H9 (cell line): ENCODE data around the gene R3HDM1. TPM values are rescaled to one million over a fixed set of nuclear protein-coding genes. Genes with fewer than 3 reads are reported as not detected.

ENCODE experiments used
- DNase-seq: peaks from one replicate; pipeline ENCODE4 v3.0.0-alpha.2; 2017
- H2AFZ ChIP-seq: one replicate; pipeline ENCODE4 v1.6.1; 2013; ENCODE audit warnings: mild to moderate bottlenecking, low read length, control low read depth, moderate library complexity
- H2AK5ac ChIP-seq: 2 replicates; pipeline ENCODE4 v1.6.1; 2013; ENCODE audit warnings: low read length, control low read depth, mixed read lengths; ENCODE audit not compliant: insufficient read length
- H2BK120ac ChIP-seq: one replicate; pipeline ENCODE4 v1.6.1; 2013; ENCODE audit warnings: low read depth, mild to moderate bottlenecking, low read length, control low read depth, inconsistent platforms; ENCODE audit not compliant: poor library complexity, severe bottlenecking
- H2BK12ac ChIP-seq: 2 replicates; pipeline ENCODE4 v1.6.1; 2013; ENCODE audit warnings: low read length, control low read depth, mixed read lengths, low read depth; ENCODE audit not compliant: insufficient read length
- H2BK15ac ChIP-seq: 2 replicates; pipeline ENCODE4 v1.6.1; 2013; ENCODE audit warnings: low read depth, low read length, control low read depth
- H2BK20ac ChIP-seq: one replicate; pipeline ENCODE4 v1.6.1; 2013; ENCODE audit warnings: low read depth, mild to moderate bottlenecking, low read length, control low read depth, inconsistent platforms; ENCODE audit not compliant: poor library complexity, severe bottlenecking
- H2BK5ac ChIP-seq: 2 replicates; pipeline ENCODE4 v1.6.1; 2013; ENCODE audit warnings: low read length, control low read depth, mixed read lengths; ENCODE audit not compliant: insufficient read length
- H3K14ac ChIP-seq: 2 replicates; pipeline ENCODE4 v1.6.1; 2013; ENCODE audit warnings: low read length, control low read depth; ENCODE audit not compliant: insufficient read depth
- H3K18ac ChIP-seq: 2 replicates; pipeline ENCODE4 v1.6.1; 2013; ENCODE audit warnings: low read depth, mild to moderate bottlenecking, mixed read lengths, low read length, control low read depth; ENCODE audit not compliant: insufficient read length
- H3K23ac ChIP-seq: 2 replicates; pipeline ENCODE4 v1.6.1; 2013; ENCODE audit warnings: low read length, control low read depth, mixed read lengths, low read depth; ENCODE audit not compliant: insufficient read length
- H3K23me2 ChIP-seq: 2 replicates; pipeline ENCODE4 v1.6.1; 2013; ENCODE audit warnings: low read depth, mild to moderate bottlenecking, mixed read lengths, low read length, control low read depth; ENCODE audit not compliant: insufficient read length, poor library complexity, severe bottlenecking
- H3K27ac ChIP-seq: 2 replicates; pipeline ENCODE4 v1.5.1; 2013; ENCODE audit warnings: low read length, control low read depth, mixed read lengths, low read depth; ENCODE audit not compliant: insufficient read length
- H3K27me3 ChIP-seq: 2 replicates; pipeline ENCODE4 v1.6.1; 2013; ENCODE audit warnings: low read length, control low read depth, inconsistent platforms; ENCODE audit not compliant: insufficient read depth
- H3K4ac ChIP-seq: 2 replicates; pipeline ENCODE4 v1.6.1; 2013; ENCODE audit warnings: low read depth, mild to moderate bottlenecking, control low read depth, inconsistent platforms, low read length, moderate library complexity
- H3K4me1 ChIP-seq: 2 replicates; pipeline ENCODE4 v1.6.1; 2013; ENCODE audit warnings: low read length, control low read depth, inconsistent platforms; ENCODE audit not compliant: insufficient read depth
- H3K4me2 ChIP-seq: 2 replicates; pipeline ENCODE4 v1.6.1; 2013; ENCODE audit warnings: low read length, control low read depth, mixed read lengths; ENCODE audit not compliant: insufficient read length, insufficient read depth
- H3K56ac ChIP-seq: 2 replicates; pipeline ENCODE4 v1.6.1; 2013; ENCODE audit warnings: low read depth, mild to moderate bottlenecking, mixed read lengths, low read length, control low read depth; ENCODE audit not compliant: insufficient read length
- H3K79me1 ChIP-seq: 2 replicates; pipeline ENCODE4 v1.6.1; 2013; ENCODE audit warnings: low read depth, mild to moderate bottlenecking, moderate library complexity, low read length, control low read depth, inconsistent platforms; ENCODE audit not compliant: insufficient read depth, poor library complexity, severe bottlenecking
- H3K79me2 ChIP-seq: 2 replicates; pipeline ENCODE4 v1.6.1; 2013; ENCODE audit warnings: low read length, control low read depth, inconsistent platforms; ENCODE audit not compliant: insufficient read depth
- H3K9ac ChIP-seq: 2 replicates; pipeline ENCODE4 v1.6.1; 2013; ENCODE audit warnings: low read length, control low read depth, mixed read lengths; ENCODE audit not compliant: insufficient read length; ENCODE audit errors: extremely low read depth
- H3K9me3 ChIP-seq: one replicate; pipeline ENCODE4 v1.6.1; 2013; ENCODE audit warnings: low read depth, low read length, inconsistent platforms; ENCODE audit not compliant: control insufficient read depth
- H3T11ph ChIP-seq: one replicate; pipeline ENCODE4 v1.6.1; 2013; ENCODE audit warnings: mild to moderate bottlenecking, low read length, control low read depth, inconsistent platforms
- H4K20me1 ChIP-seq: one replicate; pipeline ENCODE4 v1.6.1; 2013; ENCODE audit not compliant: control insufficient read depth, insufficient read length, insufficient read depth
- H4K5ac ChIP-seq: 2 replicates; pipeline ENCODE4 v1.6.1; 2013; ENCODE audit warnings: low read depth, mild to moderate bottlenecking, mixed read lengths, low read length, control low read depth; ENCODE audit not compliant: insufficient read length
- H4K8ac ChIP-seq: replicated peaks from 2 replicates; pipeline ENCODE4 v1.6.1; 2013; ENCODE audit warnings: low read length, control low read depth, mixed read lengths, low read depth; ENCODE audit not compliant: insufficient read length
- H4K91ac ChIP-seq: 2 replicates; pipeline ENCODE4 v1.6.1; 2013; ENCODE audit warnings: low read depth, mild to moderate bottlenecking, moderate library complexity, mixed read lengths, low read length, control low read depth; ENCODE audit not compliant: insufficient read length
- H3K27ac Mint-ChIP-seq, 3 experiments: 2 replicates in 2 of 3; 3 replicates in 1 of 3; pipeline ENCODE4 v1.8.0; 2020 to 2021; ENCODE audit warnings: mixed read lengths in 3 of 3, mild to moderate bottlenecking in 1 of 3, moderate library complexity in 1 of 3
- H3K27me3 Mint-ChIP-seq: 2 replicates; pipeline ENCODE4 v1.8.0; 2021; ENCODE audit warnings: low read depth, mild to moderate bottlenecking, moderate library complexity, mixed read lengths
- H3K36me3 Mint-ChIP-seq, 3 experiments: 2 replicates in 2 of 3; 3 replicates in 1 of 3; pipeline ENCODE4 v1.8.0; 2020 to 2021; ENCODE audit warnings: low read depth in 3 of 3, mixed read lengths in 3 of 3; ENCODE audit not compliant: insufficient read depth in 1 of 3
- H3K4me1 Mint-ChIP-seq, 2 experiments: 2 replicates each; pipeline ENCODE4 v1.8.0; 2020; ENCODE audit warnings: mixed read lengths in 2 of 2
- H3K4me3 Mint-ChIP-seq, 2 experiments: 2 replicates in 1 of 2; 3 replicates in 1 of 2; pipeline ENCODE4 v1.8.0; 2020 to 2021; ENCODE audit warnings: mild to moderate bottlenecking in 2 of 2, mixed read lengths in 2 of 2, moderate library complexity in 1 of 2
- H3K9me3 Mint-ChIP-seq, 2 experiments: 2 replicates in 1 of 2; 3 replicates in 1 of 2; pipeline ENCODE4 v1.8.0; 2020; ENCODE audit warnings: mild to moderate bottlenecking in 2 of 2, mixed read lengths in 2 of 2, moderate library complexity in 1 of 2
- CTCF ChIP-seq: fragments of 200-600 bp; sonication (generic); conservative IDR thresholded peaks from 3 replicates; pipeline ENCODE4 v1.8.0; 2021; ENCODE audit warnings: antibody characterized with exemption, mild to moderate bottlenecking
- WGBS: extraction: QIAGEN DNeasy Blood & Tissue Kit; methylation state at CpG from one replicate; pipeline ENCODE4 v1.1.7; 2013; ENCODE audit warnings: missing lambda C conversion rate, low lambda C conversion rate, mixed read lengths; ENCODE audit not compliant: insufficient read length; ENCODE audit errors: extremely low coverage; 5-methylcytosine and 5-hydroxymethylcytosine counted together
- total RNA-seq: library from RNA; stranded (reverse); gene quantifications from 2 replicates; pipeline ENCODE4 v1.2.1, GENCODE V29; 2021

The R3HDM1 gene
- total RNA-seq, 1 experiment from 2014 or later, result 58.8 TPM

- Histone ChIP-seq H2BK20ac (no peak overlapping the region), H2AFZ (no peak overlapping the region), H4K91ac (no peak overlapping the region), H3T11ph (no peak overlapping the region), H2BK5ac (no peak overlapping the region), H3K23ac (no peak overlapping the region), H2BK12ac (no peak overlapping the region), H4K8ac (no peak overlapping the region), H4K20me1 (no peaks in the 10 kb centered on the region), H3K27ac (no peak overlapping the region), H3K23me2 (no peaks in the 10 kb centered on the region), H3K14ac (no peak overlapping the region), H4K5ac (no peak overlapping the region), H3K27me3 (no peaks in the 10 kb centered on the region), H3K56ac (no peak overlapping the region), H3K79me1 (no peaks in the 10 kb centered on the region), H2BK120ac (no peak overlapping the region), H3K4ac (no peak overlapping the region), H3K18ac (no peak overlapping the region), H3K9me3 (no peaks in the 10 kb centered on the region), H3K9ac (no peak overlapping the region), H2AK5ac (no peak overlapping the region), H2BK15ac (no peak overlapping the region), H3K79me2 (no peaks in the 10 kb centered on the region), H3K4me2 (no peak overlapping the region), H3K4me1 (no peaks in the 10 kb centered on the region)
- Mint-ChIP-seq H3K4me1 (no peaks in the 10 kb centered on the region), H3K27ac (no peak overlapping the region), H3K36me3 (peaks cover 9 to 32% (median 30%) of the 10 kb centered on the region in 3 experiments), H3K9me3 (no peaks in the 10 kb centered on the region), H3K4me3 (no peak overlapping the region), H3K27me3 (no peaks in the 10 kb centered on the region)
- TF ChIP-seq CTCF, result no peak
- no peak for DNase-seq
- WGBS, result no CpG with 5 or more reads among the region's 1 CpG
Measured at GRCh38 chr2:135674453-135674852, 143.2 kb downstream of the R3HDM1 start.
